Inferior parietal cortex (tissue), 1 donor: ENCODE results near the gene PCSK9.

Experiments used
- DNase-seq: peaks from one replicate; pipeline ENCODE4 v3.0.0-alpha.2; 2016; ENCODE audit errors: extremely low spot score

Gene PCSK9

DNA sequence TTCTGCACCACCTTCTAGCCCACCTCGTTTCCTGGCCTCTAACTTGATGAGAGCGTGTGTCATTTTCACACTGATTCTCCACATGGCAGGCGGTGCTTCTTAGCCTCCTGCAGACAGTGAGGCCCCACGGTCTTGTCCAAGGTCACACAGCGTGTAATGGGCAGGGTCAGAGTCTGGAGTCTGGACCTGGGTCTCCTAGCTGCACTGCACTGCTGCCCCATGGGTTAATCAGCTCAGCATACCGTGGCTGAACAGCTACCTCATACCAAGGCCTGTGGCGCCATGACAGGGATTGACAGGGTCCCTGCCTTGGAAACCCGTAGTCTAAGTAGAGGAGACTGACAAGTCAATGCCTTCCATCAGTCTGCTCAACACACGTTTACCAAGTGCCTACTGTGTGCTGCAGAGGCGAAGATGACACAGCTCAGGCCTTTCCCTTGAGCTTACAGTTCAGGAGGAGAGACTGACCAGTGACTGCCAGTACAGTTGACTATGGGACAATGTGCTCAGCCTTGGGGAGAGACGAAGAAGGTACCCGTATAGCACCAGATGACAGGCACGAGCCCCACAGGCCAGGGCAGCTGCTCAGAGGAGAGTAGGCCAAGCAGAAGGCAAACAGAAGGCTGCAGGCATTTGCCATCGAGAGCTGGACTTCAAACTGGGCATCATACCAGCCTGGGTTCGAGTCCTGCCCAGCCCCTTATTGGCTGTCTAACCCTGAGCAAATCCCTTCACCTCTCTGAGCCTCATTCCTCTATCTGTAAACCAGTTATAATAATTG lies 5.5 kb downstream of the PCSK9 start:
- DNase-seq: no peak

DNA sequence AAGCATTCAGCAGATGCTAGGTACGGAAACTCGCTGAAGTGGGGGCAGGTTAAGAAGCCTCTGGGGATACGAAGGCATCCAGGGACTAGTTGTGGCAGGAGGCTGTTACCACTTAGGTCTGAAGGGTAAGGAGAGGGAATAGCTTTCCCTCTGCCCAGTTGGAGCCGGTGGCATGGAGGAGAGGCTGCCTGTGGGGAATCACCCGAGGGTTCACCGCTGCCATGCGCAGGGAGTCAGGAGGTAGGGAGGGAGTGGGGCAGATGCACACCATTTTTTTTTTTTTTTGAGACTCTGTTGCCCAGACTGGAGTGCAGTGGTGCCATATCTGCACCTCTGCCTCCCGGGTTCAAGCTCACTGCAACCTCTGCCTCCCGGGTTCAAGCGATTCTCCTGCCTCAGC lies 6.1 kb downstream of the PCSK9 start:
- no peak for DNase-seq

DNA sequence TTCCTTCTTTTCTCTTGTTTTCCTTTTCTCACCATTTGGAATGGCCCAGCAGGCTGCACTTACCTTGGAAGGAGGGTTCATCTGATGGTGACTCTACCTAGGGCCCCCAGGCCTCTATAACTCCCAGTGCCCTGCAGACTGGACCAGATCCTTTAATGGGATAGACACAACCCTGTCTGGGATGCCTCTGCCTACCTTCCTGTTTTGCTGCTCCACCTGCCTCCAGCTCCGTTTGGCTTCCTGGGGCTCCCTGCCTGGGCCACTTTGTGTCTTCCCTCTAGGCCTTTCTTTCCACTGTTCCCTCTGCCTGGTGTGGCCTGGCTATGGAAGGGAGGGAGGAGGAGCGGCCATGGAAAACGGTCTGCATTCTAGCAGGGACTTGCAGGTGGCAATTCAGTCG lies 7.5 kb downstream of the PCSK9 start:
- no peak for DNase-seq

DNA sequence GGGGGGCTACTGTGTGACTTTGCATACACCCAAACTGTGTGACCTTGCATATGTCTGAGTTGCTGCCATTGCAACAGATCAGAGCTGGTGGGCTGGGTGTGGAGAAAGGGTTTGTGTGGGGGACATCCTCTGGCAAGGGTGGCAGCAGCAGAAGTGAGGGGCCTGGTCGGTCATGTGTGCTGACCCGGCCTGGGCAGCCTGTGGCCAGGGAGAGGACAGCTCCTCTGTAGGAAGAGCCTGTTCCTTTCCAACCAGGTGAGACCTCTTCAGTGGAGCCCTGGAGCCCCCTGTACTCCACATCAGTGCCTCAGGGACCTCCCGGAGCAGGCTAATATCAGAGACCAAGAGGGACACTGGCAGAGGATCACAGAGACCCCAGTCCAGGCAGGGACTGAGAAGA lies 8.3 kb downstream of the PCSK9 start:
- no peak for DNase-seq

DNA sequence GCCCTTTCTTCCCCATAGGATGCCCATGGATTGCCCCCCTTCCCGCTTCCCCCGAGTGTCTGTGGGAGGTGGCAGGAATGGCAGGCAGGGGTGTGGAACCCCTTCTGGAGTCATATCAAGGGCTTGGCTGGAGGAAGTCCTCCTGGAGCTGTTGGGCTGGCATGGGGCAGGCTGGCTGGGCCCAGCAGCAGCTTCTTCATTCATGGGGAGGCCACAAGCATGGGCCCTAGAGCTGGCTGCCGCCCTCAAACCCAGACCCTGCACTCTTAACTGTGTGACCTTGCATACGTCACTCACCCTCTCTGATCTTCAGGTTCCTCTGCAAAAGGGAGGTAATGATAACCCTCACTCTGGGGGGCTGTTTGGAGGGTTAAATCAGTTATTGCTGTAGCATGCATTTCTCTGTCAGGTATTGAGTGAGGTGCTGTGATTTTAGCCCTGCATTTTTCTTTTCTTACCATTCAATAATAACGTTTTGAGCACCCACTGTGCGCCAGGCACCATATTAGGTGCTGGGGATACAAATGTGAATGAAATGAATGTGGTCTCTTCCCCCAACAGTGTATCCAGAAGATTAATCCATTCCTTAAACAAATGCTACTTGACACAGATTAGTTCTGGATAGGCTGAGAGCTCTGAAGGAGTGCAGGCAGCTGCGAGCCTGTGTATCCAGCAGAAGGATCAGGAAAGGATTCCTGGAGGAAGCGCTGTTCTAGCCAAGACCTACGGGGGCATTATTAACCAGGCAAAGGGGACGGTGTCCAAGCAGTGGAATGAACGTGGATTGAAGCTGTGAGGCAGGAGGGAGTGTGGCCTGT lies 9.3 kb downstream of the PCSK9 start:
- no peak for DNase-seq

DNA sequence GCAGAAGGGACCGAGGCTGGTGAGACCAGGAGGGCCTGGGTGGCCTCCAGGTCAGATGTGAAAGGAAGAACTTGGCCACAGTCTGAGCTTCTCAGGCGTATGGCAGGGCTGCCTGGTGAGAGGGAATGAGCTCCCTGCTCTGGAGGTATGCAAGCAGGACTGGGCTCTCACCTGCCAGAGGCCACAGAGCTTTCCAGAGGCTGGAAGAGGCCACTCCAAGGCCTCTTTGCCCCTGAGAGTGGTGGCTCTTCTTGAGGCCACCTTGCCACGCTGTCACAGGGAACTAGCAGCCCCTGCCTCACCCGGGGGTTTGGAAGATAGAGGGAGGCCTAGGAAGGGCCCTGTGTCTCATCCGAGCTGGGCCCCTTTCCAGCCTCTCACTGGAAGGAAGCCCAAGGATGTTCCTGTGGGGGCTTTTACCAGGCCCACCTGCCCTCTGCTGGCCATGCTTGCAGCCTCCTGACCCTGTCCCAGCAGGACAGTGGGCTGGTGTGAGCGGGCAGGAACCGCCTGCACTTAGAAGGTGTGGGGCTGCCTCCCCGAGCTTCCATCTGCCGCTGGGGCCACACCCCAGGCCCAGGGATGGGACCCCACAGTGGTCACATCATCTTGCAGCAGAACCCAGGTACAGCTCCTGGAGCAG lies 10.0 kb downstream of the PCSK9 start:
- no peak for DNase-seq

DNA sequence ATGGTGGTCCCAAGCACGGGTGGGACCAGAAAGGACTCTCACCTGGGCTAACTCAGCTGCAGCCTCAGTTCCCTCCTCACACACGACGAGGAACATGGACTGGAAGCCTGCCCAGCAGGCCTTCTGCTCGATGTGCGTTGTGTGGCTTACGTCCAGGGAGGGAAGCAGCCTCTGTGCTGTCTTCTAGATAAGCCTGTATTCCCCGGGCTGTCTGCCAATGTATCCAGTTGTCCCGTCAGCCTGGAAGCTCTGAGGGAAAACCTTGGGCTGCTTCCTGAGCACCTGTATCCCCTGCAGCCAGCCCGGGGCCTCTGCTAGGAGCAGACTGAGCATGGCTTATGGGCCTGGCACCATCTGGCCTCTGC lies 10.5 kb downstream of the PCSK9 start:
- no peak for DNase-seq

DNA sequence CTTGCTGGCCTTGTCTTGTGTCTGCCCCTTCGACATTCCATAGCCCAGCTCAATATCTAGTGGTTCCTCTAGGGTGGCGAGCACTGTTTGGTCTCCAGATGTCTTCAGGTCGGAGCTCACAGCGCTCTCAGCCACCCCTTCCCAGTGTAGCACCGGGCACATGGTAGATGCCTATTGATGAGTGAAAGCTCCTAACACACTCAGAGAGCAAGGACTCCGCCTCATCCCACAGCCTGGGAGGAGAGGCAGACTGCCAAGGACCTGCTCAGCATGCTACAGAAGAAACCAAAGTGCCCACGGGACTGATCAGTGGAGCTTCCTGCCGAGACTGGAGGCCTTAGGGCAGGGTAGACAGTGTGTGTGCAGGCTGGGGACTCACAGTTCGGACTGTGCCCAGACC lies 10.9 kb downstream of the PCSK9 start:
- DNase-seq: no peak

DNA sequence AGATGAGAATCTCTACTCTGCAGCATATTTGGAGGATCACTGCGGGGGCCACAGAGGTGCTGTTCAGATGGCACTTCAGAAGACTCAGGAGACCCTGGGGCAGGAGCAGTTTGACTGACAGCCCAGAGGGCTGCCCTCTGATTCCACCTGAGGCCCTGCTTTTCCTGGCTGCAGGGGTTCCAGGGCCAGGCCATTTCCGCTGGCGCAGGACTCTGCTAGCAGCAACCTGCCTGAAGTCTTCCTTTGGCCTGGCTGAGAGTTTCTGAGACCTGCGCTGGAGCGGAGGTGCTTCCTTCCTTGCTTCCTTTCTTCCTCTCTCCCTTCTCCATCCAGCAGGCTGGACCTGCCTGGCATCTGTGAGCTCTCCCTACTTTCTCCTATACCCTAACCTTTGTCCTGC lies 11.8 kb downstream of the PCSK9 start:
- DNase-seq: no peak

DNA sequence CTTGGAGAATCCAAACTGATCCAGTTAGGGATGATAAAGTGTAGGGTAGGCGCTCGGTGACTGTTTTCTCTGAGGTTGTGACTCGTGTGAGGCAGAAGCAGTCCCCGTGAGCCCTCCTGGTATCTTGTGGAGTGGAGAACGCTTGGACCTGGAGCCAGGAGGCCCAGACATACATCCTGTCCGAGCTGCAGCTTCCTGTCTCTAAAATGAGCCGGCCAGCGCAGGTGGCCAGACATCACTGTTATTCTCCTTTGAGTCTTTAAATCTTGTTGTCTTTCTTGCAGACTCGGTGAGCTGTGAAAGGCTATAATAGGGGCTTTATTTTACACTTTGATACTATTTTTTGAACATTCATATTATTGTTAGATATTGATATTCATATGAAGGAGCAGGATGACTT lies 12.3 kb downstream of the PCSK9 start:
- no peak for DNase-seq

DNA sequence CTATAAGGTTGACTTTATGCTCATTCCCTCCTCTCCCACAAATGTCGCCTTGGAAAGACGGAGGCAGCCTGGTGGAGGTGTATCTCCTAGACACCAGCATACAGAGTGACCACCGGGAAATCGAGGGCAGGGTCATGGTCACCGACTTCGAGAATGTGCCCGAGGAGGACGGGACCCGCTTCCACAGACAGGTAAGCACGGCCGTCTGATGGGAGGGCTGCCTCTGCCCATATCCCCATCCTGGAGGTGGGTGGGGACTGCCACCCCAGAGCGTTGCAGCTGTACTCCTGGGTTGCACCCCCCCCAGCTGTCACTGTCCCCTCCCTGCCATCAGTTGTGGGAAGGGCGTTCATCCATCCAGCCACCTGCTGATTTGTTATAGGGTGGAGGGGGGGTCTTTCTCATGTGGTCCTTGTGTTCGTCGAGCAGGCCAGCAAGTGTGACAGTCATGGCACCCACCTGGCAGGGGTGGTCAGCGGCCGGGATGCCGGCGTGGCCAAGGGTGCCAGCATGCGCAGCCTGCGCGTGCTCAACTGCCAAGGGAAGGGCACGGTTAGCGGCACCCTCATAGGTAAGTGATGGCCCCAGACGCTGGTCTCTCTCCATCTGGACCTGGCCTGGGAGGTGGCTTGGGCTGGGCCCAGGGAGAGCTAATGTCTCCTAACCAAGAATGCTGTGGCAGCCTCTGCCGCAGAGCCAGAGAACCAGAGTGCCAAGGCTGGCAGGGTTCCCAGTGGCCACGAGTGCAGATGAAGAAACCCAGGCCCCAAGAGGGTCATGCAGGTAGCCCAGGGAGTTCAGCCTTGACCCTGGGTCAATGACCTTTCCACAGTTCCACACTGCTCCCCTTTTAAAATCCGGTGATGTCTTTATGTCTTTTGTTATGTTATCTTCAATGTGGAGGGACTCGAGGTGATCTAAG lies 13.1 kb downstream of the PCSK9 start:
- no peak for DNase-seq

DNA sequence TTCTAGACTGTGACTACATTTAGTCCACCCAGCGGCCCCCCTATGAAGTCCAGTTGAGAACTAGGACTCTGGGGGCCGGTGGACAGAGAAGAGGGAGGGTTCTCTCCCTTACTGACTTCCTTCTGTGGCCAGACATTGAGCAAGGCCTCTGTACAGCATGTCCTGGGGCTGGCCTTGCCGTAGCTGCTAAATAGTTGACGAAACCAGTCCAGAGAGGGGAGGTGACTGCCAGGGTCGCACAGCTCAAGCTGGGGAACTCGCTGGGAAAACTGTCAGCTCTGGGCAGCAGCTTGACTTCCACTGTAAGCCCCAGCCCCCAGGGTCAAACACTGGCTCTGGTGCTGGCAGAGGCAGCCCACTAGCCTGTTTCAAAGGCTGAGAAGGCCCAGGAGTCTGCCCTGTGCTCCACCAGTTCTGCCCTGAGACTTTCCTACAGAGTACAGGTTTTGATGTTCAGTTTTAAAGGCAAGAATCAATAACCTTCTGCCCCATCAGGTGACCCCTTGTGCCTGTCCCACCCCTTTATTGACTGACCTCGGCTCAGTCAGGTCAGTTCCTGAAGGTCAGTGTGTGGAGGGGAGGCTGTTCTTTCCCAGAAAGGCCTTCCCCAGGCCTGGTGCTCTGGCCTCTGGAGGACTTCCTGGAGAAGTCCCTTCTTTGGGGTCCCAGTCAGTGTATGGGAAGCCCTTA lies 14.1 kb downstream of the PCSK9 start:
- DNase-seq: no peak

DNA sequence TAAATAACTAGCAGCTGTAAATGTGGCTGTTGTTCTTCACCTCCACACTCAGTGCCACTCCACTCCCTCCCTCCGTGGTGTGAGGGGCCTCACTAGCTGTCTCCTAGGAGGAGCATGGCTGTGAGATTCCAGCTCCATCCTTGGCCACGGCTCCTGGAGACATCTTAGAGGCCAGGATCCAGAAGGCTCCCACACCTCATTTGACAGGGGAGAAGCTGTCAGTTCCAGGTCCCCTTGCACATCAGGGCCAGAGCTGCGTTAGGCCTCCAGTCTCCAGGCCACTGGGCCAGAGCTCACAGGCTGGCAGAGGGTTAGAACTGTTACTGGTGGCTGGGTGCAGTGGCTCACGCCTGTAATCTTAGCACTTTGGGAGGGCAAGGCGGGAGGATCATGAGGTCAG lies 15.0 kb downstream of the PCSK9 start:
- DNase-seq: no peak

DNA sequence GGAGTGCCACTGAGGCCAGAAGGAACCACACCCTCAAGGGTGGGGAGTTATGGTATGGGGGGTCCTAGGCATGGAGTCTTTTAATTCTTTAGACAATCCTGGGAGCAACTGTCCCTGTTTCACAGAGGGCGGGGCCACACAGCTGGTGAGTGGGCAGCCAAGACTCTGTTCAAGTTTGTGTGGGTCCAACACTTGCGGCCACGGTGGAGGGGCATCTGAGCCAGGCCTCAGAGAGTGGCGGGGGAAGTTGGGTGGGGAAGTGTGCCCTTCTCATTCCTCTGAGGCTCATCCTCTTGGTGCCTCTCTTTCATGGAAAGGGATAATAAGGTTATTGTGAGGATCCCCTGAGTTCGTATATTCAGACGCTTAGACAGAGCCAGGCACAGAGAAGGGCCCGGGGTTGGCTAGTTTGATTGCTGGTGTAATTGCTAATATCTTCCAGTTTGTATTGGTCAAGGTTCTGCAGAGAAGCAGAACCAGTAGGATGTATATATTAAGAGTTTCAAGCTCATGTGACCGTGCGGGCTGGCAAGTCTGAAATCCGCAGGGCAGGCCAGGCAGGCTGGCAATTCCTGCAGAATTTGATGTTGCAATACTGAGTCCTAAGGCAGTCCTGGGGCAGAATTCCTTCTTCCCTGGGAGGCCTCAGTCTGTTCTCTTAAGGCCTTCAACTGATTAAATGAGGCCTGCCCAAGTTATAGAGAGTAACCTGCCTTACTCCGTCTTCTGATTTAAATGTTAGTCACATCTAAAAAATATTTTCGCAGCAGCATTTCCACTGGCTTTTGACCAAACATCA lies 15.9 kb downstream of the PCSK9 start:
- DNase-seq: no peak

DNA sequence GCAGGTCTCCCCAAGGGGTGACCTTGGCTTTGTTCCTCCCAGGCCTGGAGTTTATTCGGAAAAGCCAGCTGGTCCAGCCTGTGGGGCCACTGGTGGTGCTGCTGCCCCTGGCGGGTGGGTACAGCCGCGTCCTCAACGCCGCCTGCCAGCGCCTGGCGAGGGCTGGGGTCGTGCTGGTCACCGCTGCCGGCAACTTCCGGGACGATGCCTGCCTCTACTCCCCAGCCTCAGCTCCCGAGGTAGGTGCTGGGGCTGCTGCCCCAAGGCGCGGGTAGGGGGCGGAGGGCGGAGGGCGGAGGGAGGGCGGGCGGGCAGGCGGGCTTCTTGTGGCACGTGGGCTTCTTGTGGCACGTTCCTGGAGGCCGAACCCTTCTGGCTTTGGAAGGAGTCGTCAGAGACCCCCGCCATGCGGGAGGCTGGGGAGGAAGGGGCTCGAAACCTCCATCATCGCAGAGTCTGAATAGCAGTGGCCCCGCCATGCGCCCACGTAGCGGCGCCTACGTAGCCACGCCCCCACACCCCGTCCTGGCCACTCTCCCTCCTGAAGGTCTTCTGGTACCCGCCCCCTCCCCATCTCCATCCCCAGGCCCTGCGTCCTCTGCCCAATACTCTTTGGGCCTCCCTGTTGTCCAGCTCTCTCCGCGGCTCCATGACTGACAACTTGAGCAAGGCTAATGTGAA lies 16.7 kb downstream of the PCSK9 start:
- no peak for DNase-seq

DNA sequence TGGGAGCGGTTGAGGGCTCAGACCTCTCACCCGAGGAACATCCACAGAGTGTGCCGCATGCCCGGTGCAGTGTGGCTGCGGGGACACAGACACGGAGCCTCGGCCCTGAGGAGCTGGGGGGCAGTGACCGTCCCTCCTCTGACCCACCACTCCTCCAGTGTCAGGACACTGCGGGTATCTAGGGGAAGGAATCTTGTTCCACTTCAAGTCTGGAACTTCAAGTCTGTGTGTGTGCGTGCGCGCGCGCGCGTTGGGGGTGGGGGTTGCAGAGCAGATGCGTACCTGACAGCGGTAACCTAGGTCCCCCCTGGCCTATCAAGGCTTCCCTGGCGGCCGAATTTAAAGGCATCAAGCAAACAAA lies 17.3 kb downstream of the PCSK9 start:
- DNase-seq: no peak

DNA sequence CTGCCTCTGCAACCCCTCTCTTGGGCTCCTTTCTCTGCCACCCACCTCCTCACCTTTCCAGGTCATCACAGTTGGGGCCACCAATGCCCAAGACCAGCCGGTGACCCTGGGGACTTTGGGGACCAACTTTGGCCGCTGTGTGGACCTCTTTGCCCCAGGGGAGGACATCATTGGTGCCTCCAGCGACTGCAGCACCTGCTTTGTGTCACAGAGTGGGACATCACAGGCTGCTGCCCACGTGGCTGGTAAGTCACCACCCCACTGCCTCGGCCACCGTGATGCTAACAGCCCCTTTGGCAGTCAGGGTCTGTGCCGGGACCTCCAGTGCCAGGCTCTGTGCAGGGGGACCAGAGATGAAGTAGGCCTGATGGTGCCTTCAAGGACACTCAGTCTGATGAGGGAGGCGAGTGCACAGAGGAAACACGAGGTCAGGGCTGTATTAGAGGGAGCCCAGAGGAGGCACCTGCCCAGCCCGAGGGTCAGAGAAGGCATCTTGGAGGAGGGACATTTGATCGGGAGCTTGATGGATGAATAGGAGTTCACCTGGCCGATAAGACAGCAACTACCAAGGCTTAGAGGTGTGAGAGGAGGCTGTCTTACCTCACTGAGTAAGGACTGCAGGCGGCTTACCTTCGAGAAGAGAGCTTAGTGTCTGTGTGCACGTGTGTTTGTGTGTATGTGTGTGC lies 18.1 kb downstream of the PCSK9 start:
- no peak for DNase-seq

DNA sequence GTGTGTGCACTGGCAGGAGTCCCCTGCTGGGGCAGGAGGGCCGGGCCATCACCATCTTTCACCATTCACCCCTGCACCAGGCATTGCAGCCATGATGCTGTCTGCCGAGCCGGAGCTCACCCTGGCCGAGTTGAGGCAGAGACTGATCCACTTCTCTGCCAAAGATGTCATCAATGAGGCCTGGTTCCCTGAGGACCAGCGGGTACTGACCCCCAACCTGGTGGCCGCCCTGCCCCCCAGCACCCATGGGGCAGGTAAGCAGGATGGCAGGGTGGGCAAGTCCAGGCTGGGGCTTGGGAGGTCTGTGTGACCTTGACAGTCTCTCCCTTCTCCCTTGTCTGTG lies 18.6 kb downstream of the PCSK9 start:
- DNase-seq: no peak
